PFSK-1 (cell line): ENCODE results near the gene COPS8.

Source experiments
- FOXP2 ChIP-seq: optimal IDR thresholded peaks from 2 replicates; pipeline ENCODE3; 2011; ENCODE audit warnings: borderline replicate concordance, control low read depth, inconsistent platforms; ENCODE audit not compliant: insufficient read depth; ENCODE audit errors: extremely low read length, extremely low read depth
- POLR2AphosphoS5 ChIP-seq: IDR thresholded peaks from 2 replicates; pipeline ENCODE4 v1.6.1; 2012; ENCODE audit warnings: low read depth, mild to moderate bottlenecking, control low read depth, low read length, moderate library complexity
- REST ChIP-seq, 2 experiments: IDR thresholded peaks; 2 replicates each; pipeline versions ENCODE4 v1.6.1 to v1.8.0; 2011 to 2012; ENCODE audit warnings: low read depth in 2 of 2, low read length in 2 of 2, control low read depth in 1 of 2, inconsistent platforms in 1 of 2, mild to moderate bottlenecking in 1 of 2, moderate library complexity in 1 of 2; ENCODE audit not compliant: insufficient read depth in 1 of 2
- SIN3A ChIP-seq: IDR thresholded peaks from 2 replicates; pipeline ENCODE4 v1.6.1; 2012; ENCODE audit warnings: mild to moderate bottlenecking, low read length, moderate library complexity, borderline replicate concordance; ENCODE audit not compliant: insufficient read depth
- TAF1 ChIP-seq: IDR thresholded peaks from 2 replicates; pipeline ENCODE4 v1.6.1; 2012; ENCODE audit warnings: low read length, control low read depth, borderline replicate concordance; ENCODE audit not compliant: insufficient read depth

Gene COPS8

DNA sequence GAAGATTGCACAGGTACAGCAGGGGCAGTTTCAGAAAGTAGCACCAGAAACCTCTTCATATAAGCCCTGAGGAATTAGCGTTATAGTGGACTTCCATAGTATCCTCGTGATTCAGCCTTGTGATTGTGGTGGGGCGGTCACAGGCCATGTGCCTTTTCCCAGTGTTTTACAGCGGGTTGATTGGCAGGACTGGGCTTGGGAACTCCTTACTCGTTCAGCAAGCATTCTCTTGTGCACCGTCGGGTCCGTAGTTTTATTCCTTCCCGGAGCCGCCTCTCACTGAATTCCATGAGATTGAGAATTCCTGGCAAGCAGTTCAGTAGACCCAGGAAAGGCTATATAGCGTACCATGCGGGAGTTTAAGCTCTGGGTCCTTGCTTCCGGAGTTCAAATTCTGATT lies 5.2 kb downstream of the COPS8 start:
- TF ChIP-seq FOXP2 (no peak), REST (IDR thresholded peaks at IDR 0.05; ENCODE audit: insufficient read depth in 1 of 2, low read depth in 2 of 2, low read length in 2 of 2) (no peak), SIN3A (no peak), POLR2AphosphoS5 (no peak), TAF1 (no peak)

DNA sequence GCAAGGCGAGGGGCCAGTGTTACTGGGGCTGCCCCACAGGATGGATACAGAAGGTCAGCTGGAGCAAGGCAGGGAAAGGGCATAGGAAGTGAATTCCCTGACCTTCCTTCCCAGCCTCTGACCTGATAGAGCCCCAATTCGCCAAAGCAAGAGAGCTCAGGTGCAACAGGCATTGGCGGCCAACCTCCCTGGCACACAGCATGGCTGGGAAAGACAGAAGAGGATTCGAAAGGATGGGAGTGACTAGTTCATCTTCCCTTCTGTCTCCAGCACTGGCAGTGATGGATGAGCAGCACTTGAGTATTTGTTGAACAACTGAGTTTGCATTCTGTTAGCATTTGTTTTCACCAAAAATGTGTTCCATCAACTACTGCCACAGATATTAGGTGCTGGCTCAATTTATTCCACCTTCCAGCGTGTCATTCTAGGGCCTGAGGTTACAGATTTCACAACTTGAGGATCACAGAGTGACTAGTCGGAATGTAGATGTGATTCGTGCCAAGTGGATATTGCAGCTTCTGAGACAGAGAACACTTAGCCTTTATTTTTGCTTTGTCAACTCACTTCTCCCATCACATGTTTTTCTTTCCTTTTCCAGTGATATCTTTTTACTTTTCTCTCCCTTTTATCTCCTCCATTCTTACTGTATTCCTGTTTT lies 6.2 kb downstream of the COPS8 start:
- no peak for TF ChIP-seq REST (IDR thresholded peaks at IDR 0.05; ENCODE audit: insufficient read depth in 1 of 2, low read depth in 2 of 2, low read length in 2 of 2)

- TF ChIP-seq POLR2AphosphoS5 (no peak), SIN3A (no peak), TAF1 (no peak), REST (IDR thresholded peaks at IDR 0.05; ENCODE audit: insufficient read depth in 1 of 2, low read depth in 2 of 2, low read length in 2 of 2) (no peak), FOXP2 (no peak)
These were observed 6.8 kb downstream of the COPS8 start for GRCh38 chr2:237092506-237092905.

DNA sequence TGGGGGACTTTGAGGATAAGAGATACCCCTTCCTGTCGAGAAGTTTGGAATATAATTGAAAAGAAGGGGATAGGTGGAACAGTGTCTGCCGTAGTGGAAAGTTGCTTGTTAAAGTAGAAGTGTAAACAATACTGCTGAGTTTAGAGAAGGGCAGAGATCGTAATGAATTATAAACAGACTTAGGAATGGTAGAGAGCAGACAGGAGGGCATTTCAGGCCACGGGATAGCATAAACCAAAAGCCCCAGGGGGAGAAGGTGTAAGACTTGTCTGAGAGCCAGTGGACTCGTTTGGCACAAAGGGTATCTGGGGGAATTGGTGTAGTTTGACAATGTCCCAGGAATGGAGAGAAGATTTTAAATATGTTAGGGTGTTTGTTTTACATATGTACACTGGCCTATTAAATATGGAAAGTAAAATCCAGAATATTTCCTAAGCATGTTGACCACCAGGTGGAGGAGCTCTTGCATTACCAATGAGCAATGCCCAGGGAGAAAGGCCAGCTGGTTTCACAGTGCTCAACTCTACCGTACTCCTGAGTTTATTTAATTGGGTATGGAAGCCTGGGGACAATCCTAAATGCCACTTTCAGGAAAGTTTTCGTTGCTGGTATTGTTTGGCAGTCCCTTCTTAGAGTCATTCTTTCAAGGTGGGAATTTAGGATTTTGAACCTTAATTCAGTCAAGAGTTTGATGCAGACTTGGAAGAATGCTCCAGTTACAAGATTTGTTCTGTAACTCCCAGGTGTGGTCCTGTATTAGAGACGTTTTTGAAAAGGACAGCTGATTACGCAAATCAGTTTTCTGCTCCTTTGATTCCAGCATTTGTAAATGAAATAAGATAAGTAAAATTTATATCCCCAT lies 7.5 kb downstream of the COPS8 start:
- no peak for TF ChIP-seq POLR2AphosphoS5
- TF ChIP-seq TAF1 = no peak
- TF ChIP-seq FOXP2 = no peak
- no peak for TF ChIP-seq REST (IDR thresholded peaks at IDR 0.05; ENCODE audit: insufficient read depth in 1 of 2, low read depth in 2 of 2, low read length in 2 of 2)
- no peak for TF ChIP-seq SIN3A
